Esophagus muscularis mucosa (tissue), 4 donors: ENCODE data around the gene JPH3.
"Not testable (repeated sequence)": the region's sequence is repeated elsewhere in the genome, so short reads cannot be mapped to it uniquely, and the experiment has no call there.

Source experiments
- EP300 ChIP-seq: sonication (generic); formaldehyde crosslinking; IDR thresholded peaks from one replicate; pipeline ENCODE4 v1.6.1; 2017; ENCODE audit warnings: antibody characterized with exemption
- POLR2A ChIP-seq: fragments of 450-650 bp; IDR thresholded peaks from one replicate; pipeline ENCODE4 v1.6.1; 2017; ENCODE audit warnings: antibody characterized with exemption, moderate library complexity, mild to moderate bottlenecking, low read depth
- POLR2AphosphoS5 ChIP-seq, 2 donors: sonication (generic); formaldehyde crosslinking; IDR thresholded peaks; one replicate each; pipeline ENCODE4 v1.6.1; 2017; ENCODE audit warnings: antibody characterized with exemption in 2 of 2
- TF ChIP-seq, protein P1 (sequence below), 3 experiments: fragments of 200-600 bp in 2 of 3; fragments of 450-650 bp in 1 of 3; sonication (generic) in 2 of 3; IDR thresholded peaks; one replicate each; pipeline ENCODE4 v1.5.1; 2017 to 2019; ENCODE audit warnings: antibody characterized with exemption in 3 of 3, mild to moderate bottlenecking in 2 of 3, moderate library complexity in 1 of 3

DNA sequence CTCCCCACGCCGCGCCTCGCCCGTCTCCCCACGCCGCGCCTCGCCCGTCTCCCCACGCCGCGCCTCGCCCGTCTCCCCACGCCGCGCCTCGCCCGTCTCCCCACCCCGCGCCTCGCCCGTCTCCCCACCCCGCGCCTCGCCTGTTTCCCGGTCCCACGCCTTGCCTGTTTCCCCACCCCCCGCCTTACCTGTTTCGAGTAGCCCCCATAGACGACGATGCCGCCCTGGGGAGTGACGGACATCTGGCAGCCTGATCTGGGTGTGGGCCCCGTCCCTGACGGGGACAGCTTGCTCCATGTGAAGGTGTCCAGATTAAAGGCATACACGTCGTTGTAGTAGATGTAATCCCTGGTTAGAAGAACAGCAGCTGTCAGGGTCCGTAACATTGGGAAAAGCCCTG lies 124.3 kb downstream of the JPH3 start:
- TF ChIP-seq, protein P1, sequence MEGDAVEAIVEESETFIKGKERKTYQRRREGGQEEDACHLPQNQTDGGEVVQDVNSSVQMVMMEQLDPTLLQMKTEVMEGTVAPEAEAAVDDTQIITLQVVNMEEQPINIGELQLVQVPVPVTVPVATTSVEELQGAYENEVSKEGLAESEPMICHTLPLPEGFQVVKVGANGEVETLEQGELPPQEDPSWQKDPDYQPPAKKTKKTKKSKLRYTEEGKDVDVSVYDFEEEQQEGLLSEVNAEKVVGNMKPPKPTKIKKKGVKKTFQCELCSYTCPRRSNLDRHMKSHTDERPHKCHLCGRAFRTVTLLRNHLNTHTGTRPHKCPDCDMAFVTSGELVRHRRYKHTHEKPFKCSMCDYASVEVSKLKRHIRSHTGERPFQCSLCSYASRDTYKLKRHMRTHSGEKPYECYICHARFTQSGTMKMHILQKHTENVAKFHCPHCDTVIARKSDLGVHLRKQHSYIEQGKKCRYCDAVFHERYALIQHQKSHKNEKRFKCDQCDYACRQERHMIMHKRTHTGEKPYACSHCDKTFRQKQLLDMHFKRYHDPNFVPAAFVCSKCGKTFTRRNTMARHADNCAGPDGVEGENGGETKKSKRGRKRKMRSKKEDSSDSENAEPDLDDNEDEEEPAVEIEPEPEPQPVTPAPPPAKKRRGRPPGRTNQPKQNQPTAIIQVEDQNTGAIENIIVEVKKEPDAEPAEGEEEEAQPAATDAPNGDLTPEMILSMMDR (IDR thresholded peaks at IDR 0.05), result not testable (repeated sequence)
- not testable (repeated sequence) for TF ChIP-seq EP300; POLR2A; POLR2AphosphoS5 (IDR thresholded peaks at IDR 0.05)
